Stimulated activated CD4-positive, alpha-beta T cell treated with anti-CD3 and anti-CD28 coated beads, Interleukin-2, amount 100 ng/mL, for 4 hours (primary cell): Measurements from ENCODE around the gene SLC4A8.

Experiments
- DNase-seq: peaks from one replicate; pipeline ENCODE4 v3.0.0-alpha.2; 2020; ENCODE audit warnings: low read depth

SLC4A8 gene

DNA sequence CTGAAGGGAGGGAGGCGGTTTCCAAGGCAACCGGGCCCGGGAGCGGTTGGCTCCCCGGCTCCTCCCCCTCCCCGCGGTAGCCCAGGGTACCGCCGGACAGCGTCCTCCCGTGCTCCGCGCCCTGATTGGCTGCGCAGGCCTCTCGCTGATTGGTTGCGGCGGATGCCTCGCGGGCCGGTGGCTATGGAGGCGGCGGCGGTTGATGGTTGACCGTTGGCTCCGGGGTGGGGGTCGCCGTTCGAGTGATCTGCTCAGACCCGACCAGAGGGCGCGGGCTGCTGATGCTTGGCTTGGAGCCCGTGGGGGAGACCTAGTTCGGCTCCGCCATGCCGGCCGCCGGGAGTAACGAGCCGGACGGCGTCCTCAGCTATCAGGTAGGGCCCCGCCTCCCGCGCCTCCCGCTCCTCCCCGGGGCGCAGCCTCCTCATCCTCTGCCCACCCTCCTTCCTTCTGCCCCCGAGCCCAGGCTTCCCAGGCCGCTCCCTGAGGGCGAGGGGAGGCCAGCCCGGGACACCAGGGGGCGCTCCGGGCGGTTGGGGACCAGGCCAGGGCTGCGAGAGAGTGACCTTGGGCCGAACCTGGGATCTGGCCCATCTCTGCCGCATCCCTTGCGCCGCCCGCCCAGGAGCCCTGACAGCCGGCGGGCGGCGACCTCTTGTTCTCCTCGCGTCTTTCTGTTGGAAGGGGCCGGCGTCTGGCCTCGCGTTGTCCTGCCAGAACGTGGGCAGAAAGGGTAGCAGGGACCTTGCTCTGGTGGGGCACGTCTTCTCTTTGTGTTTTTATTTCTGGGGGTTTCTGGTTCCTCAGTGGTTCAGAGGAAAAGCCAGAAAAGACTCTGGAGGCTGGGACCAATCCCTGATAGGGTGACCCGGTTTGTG lies at the start of gene SLC4A8:
Gene SLC4A8, plus strand, starts transcription at position 170 of the 878 bp plus-strand sequence. Its CDS starts 157 bp downstream, at position 327.
- DNase-seq, result peak; percentile 49

DNA sequence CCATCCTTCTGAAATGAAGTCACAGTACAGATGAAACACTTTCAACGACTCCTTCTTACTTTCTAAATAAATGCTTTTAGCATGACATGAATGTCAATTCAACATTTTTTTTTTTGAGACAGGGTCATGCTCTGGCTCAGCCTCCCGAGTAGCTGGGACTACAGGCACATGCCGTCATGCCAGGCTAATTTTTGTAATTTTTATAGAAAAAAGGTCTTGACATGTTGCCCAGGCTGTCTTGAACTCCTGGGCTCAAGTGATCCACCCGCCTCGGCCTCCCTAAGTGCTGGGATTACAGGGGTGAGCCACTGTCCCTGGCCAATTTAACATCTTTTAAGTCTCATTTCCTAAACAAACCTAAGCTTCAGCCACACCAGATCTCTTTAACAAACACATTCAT lies 49.8 kb upstream of the SLC4A8 start:
- no peak for DNase-seq

DNA sequence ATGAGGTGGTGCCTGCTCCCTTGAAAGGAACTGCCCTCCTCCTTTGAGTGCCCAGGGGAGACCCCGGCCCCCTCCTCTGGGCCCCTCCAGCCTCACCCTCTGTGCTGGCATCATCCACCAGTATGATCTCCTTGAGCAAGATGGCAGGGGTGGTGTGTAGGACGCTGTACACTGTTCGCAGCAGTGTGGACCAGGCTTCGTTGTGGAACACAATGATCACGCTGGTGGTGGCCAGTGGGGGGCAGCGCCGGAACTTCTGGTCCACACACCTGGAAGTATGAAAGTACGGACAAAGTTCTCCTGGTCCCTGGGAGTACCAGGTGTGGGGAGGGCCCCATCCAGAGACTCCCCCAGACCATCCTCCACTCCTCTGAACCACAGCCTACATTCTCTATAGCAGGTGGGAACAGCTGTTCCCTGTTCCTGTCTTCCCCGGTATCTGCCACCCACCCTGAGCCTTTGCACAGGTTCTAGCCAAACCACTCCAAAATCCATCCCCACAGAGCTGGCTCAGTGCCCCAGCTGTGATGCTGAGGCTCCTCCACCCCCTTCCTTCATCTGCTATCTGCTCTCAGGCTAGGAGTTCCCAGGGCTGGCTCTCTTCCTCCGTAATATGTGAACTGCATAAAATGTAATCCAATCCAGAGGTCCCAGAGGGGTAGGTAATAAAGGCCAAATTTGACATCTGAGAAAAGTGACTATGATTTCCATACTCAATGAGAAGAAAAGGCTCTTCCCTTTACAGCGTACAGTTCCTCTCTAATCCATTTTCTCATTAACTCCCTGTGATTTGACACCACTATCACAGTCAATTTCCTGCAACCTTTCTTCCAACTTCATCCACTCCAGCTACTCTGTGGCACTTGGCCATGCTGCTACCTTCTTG lies 47.3 kb upstream of the SLC4A8 start:
- DNase-seq, result no peak

DNA sequence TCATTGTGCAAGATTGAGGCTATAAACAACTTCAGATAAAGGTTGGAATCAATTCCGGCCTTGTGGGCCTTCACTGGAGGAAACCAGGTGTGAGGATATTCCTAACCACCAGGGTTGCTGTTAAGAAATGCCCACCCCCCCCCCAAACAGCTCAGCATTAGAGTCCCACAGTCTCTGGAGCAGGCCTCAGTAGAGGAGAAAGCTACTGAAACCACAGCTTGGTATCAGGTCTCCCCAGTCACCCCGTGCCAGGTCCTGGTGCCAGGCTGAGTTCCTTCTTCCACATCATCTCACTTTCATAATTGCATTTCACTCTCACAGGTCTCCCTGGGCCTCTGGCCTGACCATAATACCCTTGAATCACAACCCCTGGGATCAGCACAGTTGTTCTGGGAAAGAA lies 45.9 kb upstream of the SLC4A8 start:
- DNase-seq, result no peak

DNA sequence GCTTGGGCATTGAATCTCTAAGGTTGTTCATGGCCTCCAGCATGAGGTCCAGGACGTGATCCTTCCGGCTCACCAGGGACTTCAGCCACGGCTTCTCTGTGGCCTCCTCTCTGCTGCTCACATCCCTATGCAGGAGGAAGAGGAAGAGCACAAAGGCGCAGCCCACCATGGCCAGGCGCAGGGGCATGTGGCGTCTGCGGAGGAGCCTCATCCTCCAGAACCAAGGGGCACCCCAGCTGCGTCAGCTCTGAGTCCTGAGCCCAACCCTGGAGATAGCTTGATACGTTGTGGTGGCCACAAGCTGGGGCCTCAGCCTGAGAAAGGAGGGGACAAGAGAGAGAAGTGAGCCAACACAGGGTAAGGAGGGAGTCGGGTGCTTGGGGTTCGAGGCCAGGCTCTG lies 45.1 kb upstream of the SLC4A8 start:
- DNase-seq, result no peak

DNA sequence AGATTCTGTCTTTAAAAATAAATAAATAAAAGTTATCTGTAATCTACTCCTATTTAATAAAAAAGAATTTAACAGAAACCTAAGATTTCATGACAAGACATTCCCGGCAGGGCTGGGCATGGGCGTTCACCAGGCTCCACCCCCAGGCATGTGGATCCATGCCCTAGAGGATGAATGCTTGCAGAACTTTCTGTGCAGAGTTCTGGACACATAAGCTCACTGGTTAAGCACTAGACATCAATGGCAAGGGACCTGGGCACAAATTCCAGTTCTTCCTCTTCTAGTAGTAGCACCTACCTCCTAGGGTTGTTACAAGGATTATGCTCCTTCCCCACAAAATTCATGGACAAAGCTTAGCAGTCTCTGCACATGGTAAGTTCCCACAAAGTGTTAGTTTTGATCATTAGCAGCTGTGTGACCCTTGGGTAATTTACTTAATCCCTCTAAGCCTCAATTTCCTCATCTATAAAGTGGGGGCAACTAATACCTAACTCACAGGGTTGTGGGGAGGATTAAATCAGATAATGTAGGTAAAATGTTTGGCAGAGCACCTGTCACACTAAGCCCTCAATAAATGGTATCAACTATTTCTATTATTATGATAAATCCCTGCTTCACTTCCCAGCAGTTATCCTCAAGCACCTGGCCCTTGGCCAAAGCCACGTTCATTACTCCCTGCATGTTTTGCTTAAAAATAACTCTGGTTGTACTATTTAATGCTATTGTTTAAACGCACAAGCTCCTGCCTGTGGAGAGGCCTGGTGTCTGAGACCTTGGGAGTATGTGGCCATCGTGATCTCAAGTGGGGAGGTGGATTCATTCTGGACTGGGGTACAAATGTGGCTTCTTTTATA lies 43.2 kb upstream of the SLC4A8 start:
- no peak for DNase-seq

DNA sequence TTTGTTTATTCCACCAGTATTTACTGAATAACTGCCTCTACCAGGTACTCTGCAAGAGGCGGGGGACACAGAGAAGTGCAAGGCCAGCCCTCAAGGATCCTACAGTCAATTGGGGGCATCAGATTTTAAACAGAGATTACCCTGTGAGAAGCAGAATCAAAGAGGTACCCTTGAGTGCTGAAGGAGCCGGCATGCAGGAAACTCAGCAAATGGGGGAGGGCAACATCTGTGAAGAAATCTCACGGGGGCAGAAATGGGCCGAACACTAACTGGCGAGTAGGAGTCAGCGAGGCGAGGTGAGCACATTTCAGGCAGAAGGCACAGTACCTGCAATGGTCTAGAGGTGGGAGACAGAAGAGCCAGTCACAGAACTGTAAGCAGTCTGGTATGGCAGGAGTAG lies 42.5 kb upstream of the SLC4A8 start:
- no peak for DNase-seq

DNA sequence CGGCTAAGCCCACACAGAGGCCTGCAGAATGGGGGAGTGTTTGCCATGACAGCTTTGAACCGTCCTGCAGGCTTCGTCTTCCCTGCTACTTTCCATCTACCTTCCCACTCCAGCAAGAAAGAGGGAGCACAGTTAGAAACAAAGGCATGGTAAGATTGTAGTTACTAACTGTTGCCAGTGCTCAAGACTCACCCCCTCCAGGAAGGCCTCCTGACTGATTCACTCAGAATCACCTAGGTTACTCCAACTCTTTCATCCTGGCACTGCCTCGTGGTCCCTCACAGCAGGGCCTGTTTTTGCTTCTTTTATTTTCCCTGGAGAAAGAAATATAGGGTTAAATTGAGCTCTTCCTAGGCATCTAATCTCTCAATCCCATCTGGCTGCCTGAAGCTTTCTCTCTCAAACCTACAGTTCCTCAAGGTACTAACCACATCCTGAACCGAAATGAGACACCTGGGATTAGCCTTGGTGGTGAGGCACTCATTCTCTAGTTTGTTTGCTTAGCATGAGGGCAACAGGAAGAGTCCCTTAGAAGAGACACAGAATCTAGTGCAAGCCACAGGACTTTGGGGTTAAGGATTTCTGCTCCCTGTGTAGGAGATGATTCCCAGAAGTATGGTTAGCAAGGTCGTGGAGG lies 41.2 kb upstream of the SLC4A8 start:
- no peak for DNase-seq

DNA sequence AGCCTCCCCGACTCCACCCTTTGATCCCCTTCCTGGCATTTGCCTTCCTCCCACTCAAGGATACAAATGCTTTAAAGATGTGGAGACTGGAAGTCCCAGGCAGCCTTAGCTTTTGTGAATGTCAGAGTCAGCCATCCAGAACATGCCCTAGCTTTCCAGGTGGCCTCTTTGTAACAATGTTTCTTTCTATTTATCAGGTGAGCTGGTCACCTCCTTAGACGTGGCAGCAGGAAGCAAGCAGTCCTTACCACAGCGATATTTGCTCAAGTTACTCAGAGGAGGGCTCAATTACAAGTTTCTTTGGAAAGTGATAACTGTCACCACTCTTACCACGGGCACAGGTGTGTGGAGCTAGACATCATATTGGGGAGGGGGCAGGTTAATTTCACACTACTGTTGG lies 38.3 kb upstream of the SLC4A8 start:
- DNase-seq, result no peak

DNA sequence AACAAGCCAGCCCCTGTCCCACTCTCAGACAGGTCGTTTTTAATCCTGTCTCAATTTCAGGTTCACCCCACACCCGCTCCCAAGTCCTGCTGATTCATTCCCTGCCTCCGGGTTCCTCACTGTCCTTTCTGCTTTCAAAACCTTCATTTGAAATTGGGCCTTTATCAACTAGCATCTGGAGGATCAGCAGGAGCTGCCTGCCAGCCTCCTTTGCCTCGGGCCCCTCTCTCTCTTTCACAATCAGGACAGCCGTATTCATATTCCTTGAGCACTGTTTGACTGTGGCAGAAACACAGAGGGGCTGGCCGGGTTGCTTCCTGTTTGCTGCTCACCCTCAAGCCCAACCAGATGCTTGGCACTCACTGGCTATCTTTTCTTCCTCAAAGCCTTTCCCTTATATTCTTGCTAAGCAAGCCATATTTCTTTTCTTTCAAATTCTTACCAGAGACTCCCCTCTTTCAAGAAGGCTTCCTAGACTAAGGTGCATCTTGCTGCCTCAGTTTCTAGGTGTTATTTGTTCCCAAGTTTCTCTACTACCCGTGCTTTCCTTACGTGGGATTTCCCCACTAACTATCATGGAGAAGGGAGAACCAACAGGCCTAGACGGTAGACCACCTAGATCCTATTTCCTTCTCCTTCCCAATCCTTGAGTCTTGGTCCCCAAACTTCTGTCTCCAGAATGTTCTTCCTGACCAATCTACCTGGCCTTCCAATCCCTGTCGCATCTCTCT lies 36.4 kb upstream of the SLC4A8 start:
- DNase-seq, result no peak

DNA sequence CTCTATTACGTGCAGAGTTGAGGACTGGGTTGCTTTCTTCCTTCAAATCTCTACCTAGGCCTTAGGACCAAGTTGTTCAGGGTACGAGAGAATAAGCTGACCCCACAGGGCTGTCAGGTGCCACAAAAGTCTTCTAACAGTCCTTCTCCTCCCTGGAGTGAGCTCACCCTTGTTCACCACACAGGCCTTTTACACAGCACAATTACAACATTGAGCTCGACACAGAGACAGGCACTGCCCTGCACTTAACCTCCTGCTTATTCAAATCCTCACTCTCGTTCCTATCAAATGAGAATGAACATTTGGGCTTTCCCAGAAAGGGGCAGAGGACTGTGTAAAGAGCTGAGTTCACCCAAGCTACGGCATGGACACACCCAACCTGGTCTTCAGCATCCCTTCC lies 35.8 kb upstream of the SLC4A8 start:
- DNase-seq, result no peak

DNA sequence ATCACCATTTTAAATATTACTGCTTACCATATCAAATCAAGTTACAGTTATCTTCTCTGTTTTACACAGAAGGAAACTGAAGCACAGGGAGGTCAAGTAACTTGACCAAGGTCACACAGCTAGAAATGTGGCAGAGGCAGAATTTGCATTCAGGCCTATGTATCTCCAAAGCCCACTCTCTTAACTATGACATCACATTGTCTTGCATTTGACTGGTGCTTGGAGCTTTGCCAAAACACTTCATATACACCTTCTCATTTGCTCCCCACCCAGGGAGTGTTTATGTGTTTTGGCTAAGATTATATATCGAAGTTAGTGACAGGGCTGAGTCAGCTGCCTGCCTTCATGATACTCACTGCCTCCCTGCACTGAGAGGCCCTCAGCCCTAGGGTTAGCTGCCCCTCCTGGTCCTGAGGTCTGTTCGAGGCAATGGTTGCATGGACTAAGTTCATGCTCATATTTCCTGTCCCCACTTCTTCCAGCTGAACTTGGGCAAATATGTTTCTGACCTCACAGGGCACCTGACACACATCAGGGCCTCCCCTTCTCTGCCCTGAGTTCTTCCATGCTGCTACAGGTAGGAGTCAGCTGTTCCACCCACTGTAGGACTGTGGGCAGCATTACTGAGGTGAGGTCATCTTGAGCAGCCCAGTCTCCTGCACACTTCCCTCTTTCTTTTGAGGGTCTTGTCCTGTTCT lies 35.2 kb upstream of the SLC4A8 start:
- DNase-seq, result no peak

DNA sequence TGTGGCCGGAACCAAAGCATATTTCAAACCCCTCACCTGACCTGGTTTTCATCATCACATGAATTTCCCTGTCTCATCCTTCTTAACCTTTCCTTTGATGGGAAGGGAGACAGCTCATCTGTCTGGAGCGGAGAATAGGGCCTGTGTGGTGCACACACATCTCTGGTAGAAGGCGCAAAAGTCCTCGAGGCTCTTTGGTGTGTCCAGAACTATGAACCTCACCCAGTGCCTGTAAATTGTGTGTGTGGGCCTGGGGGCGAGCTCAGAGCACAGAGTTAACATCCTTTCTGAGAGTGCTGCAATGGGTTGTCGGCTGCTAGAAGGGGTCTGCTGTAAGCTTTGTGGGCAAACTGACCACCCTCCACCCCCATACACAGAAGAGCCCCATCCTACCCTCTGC lies 34.2 kb upstream of the SLC4A8 start:
- no peak for DNase-seq

DNA sequence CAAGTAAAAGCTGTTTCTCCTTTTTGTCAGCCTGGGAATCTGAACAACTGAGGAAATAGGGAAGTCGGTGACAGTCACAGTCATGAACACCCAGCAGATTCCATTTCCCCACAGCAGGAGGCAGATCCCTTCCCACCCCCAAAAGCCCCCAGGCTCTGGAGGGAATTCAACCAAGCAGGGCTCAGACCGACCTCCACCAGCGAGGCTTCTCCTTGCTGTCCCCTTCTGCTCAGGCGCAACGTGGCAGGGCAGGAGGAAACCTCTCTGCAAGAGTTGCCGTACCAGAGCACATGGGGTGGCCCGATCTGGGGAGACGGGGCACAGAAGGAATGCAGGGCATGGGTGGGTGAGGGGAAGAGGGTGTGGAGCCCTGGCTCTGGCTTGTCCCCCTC lies 33.7 kb upstream of the SLC4A8 start:
- DNase-seq, result no peak

DNA sequence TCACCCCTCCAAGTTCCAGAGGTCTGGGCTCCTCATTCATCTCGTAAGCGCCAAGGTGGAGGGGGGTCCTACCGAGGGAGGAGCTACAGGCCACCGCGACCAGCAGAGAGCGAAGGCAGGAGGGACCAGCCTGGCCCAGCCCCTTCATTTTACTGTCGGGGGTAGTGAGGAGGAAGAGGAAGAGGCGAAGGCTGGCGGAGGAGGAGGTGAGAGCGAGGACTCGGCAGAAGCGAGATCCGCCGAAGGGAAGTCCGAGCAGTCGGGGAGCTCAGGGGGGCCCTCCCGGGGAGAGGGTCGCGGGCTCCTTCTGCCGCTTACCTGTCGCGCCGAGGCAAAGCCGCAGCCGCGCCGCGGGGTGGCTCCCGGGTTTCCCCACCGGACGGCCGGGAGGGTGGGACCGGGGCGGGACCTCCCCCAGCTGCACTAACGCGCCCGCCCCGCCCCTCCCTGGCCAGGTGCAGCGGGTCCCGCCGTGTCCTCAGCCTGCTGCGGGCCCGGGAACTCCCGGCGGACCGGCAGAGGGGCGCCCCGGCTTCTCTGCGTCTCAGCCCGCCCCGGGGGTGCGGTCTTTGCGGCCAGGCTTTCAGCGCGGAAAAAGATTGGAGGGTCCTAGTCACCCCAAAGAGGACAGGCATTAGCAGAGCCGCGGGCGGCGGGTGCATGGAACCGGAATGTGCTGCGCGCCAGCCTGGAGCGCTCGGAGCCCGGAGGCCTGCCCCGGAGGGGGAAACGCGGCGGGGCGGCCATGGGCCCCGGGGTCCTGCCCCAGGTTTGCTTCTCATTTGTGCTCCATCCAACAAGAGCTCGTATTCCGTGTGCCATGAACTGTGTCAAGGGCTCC lies 33.1 kb upstream of the SLC4A8 start, which contains the start of gene GALNT6:
Gene GALNT6, minus strand, starts transcription at position 124 of the 841 bp plus-strand sequence. CDS start 11,625 bp downstream, outside the sequence.
- DNase-seq, result peak; percentile 62

DNA sequence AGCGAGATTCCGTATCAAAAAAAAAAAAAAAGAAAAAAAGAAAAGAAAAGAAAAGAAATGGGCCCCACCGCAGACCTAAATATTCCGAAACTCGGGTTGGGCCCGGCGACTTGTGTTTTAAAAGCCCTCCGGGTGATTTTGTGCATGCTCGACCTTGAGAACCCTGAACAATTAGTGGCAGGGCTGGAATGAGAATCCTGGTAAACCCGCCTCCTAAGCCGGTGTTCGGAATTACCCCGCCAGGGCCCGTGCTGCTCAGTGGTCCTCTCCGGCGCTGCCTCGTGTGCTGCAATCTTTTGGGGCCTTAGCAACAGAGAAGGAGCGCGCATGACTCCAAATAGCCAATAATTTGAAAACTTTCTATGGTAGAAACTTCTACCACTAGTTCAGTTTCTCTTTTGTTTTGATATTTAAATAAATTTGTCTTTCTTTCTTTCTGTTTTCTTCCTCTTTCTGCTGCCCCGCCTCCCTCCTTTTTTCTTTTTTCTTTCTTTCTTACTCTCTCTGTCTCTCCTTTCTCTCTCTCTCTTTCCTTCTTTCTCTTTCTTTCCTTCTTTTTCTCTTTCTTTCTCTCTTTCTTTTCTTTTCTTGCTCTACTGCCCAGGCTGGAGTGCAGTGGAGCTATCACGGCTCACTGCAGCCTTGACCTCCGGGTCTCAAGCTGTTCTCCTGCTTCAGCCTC lies 31.9 kb upstream of the SLC4A8 start:
- no peak for DNase-seq

DNA sequence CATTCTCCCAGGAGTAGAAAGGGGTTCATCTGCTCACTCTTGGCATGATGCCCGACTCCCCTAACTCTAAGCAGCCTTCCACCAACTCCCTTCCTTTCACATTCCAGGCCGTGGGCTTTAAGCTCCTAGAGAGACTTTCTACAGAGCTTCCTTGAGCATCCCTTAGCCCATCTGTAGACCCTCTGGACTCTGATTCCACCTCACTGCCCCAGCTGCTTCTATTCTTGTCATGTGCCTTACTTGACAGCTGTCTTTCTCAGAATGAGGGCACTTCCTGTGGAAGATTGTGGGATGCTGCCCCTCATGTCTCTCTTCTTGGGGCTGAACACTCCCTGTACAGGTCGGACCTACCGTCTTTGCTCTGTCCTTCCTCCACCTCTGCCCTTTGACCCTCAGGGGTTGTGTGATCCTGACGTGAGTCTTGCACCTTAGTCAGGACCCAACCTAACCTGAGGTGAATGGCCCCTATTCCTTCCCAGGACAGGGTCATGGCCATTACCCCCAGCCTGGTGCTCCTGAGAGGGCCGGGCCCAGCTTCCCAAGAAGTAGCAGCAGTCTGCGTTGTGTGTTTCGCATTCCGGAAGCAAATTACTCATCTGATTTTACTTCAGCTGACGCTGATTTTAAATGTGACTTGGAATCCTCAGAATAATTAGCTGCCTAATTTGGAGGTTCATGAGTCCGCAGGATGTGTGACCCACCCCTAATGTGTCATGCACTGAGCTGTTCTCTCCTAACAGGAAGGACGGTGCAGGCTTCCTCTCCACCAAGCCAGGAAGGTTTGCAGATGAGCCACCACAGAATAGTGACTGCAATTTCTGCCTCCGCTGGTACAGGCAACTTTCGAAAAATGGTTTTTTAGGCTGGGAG lies 30.7 kb upstream of the SLC4A8 start:
- DNase-seq, result peak; percentile 57
